Ishikawa (cell line): ENCODE results near the gene CTNND1.

Experiments
- CREB1 ChIP-seq: IDR thresholded peaks from 2 replicates; pipeline ENCODE4 v1.6.1; 2012; ENCODE audit warnings: low read depth
- EGR1 ChIP-seq: IDR thresholded peaks from 2 replicates; pipeline ENCODE4 v1.6.1; 2012
- EP300 ChIP-seq: IDR thresholded peaks from 2 replicates; pipeline ENCODE4 v1.6.1; 2012; ENCODE audit warnings: borderline replicate concordance
- FOXM1 ChIP-seq: IDR thresholded peaks from 2 replicates; pipeline ENCODE4 v1.6.1; 2012; ENCODE audit warnings: low read depth, borderline replicate concordance
- RAD21 ChIP-seq: IDR thresholded peaks from 2 replicates; pipeline ENCODE4 v1.6.1; 2012; ENCODE audit warnings: low read depth
- TAF1 ChIP-seq: IDR thresholded peaks from 2 replicates; pipeline ENCODE4 v1.6.1; 2012; ENCODE audit warnings: low read depth, mild to moderate bottlenecking
- TCF12 ChIP-seq: IDR thresholded peaks from 2 replicates; pipeline ENCODE4 v1.6.1; 2012; ENCODE audit warnings: low read depth
- TEAD4 ChIP-seq: IDR thresholded peaks from 2 replicates; pipeline ENCODE4 v1.6.1; 2012
- YY1 ChIP-seq: IDR thresholded peaks from 2 replicates; pipeline ENCODE4 v1.6.1; 2012; ENCODE audit warnings: low read depth
- TF ChIP-seq, protein P1 (sequence below): IDR thresholded peaks from 2 replicates; pipeline ENCODE4 v1.6.1; 2012
- TF ChIP-seq, protein P2 (sequence below): IDR thresholded peaks from 2 replicates; pipeline ENCODE4 v1.6.1; 2012

- TF ChIP-seq EP300 (no peak), RAD21 (peak; percentile 49), YY1 (no peak), CREB1 (no peak), EGR1 (no peak), FOXM1 (no peak), TEAD4 (no peak), TAF1 (no peak), TCF12 (no peak)
- TF ChIP-seq, protein P1, sequence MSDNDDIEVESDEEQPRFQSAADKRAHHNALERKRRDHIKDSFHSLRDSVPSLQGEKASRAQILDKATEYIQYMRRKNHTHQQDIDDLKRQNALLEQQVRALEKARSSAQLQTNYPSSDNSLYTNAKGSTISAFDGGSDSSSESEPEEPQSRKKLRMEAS = no peak
- TF ChIP-seq, protein P2, sequence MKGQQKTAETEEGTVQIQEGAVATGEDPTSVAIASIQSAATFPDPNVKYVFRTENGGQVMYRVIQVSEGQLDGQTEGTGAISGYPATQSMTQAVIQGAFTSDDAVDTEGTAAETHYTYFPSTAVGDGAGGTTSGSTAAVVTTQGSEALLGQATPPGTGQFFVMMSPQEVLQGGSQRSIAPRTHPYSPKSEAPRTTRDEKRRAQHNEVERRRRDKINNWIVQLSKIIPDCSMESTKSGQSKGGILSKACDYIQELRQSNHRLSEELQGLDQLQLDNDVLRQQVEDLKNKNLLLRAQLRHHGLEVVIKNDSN = no peak
These were observed 9.8 kb upstream of the CTNND1 start, which contains the start of gene BTBD18 for GRCh38 chr11:57751676-57752253.
